ENCODE data around the gene DNAJC1.

DNAJC1 gene

GRCh38 chr10:21754410-21755011 is 249.0 kb downstream of the DNAJC1 start:
- DNase-seq = no peak

- DNase-seq = no peak
These were observed 249.8 kb downstream of the DNAJC1 start for GRCh38 chr10:21753497-21754270.

GRCh38 chr10:21751341-21752310 is 251.9 kb downstream of the DNAJC1 start:
- no peak for DNase-seq

- DNase-seq = no peak
These were observed 253.1 kb downstream of the DNAJC1 start for GRCh38 chr10:21750424-21750823.

- DNase-seq = no peak
These were observed 253.7 kb downstream of the DNAJC1 start for GRCh38 chr10:21749788-21750187.

- no peak for DNase-seq
These were observed 255.7 kb downstream of the DNAJC1 start for GRCh38 chr10:21747809-21748208.

- no peak for DNase-seq
These were observed 257.4 kb downstream of the DNAJC1 start for GRCh38 chr10:21746118-21746517.

GRCh38 chr10:21744223-21744622 is 259.3 kb downstream of the DNAJC1 start:
- DNase-seq = no peak

- DNase-seq = no peak
These were observed 260.7 kb downstream of the DNAJC1 start for GRCh38 chr10:21742740-21743412.

GRCh38 chr10:21740989-21741388 is 262.5 kb downstream of the DNAJC1 start:
- DNase-seq = no peak

- DNase-seq = no peak
These were observed 266.4 kb downstream of the DNAJC1 start for GRCh38 chr10:21737106-21737505.

- DNase-seq = no peak
These were observed 269.8 kb downstream of the DNAJC1 start for GRCh38 chr10:21733710-21734109.

- no peak for DNase-seq
These were observed 271.3 kb downstream of the DNAJC1 start for GRCh38 chr10:21732067-21732772.

- no peak for DNase-seq
These were observed 274.9 kb downstream of the DNAJC1 start for GRCh38 chr10:21728618-21729017.

- no peak for DNase-seq
These were observed 275.9 kb downstream of the DNAJC1 start for GRCh38 chr10:21727452-21728168.

GRCh38 chr10:21726601-21727225 is 276.8 kb downstream of the DNAJC1 start:
- DNase-seq = no peak

- DNase-seq = peak in 1 of 2 experiments; percentile 42
These were observed 278.7 kb downstream of the DNAJC1 start for GRCh38 chr10:21724687-21725367.

GRCh38 chr10:21724020-21724589 is 279.4 kb downstream of the DNAJC1 start:
- DNase-seq = no peak

GRCh38 chr10:21722209-21722608 is 281.3 kb downstream of the DNAJC1 start:
- no peak for DNase-seq
